DND-41 (cell line): ENCODE results near the gene GYG2.

Experiments used
- ATAC-seq: fragments of 200-7000 bp; cut with Tn5 transposase; 3 replicates; pipeline ENCODE4 v1.9.1; 2021; ENCODE audit warnings: low read depth; ENCODE audit not compliant: insufficient read depth
- DNase-seq: peaks from one replicate; pipeline ENCODE4 v3.0.0-alpha.2; 2020
- H2AFZ ChIP-seq: 2 replicates; pipeline ENCODE4 v1.6.0; 2012; ENCODE audit warnings: low read depth, low read length
- H3K27ac ChIP-seq: 2 replicates; pipeline ENCODE4 v1.5.1; 2012; ENCODE audit warnings: low read length, inconsistent platforms
- H3K27me3 ChIP-seq: fragments of 200-600 bp; sonication (generic); 2 replicates; pipeline ENCODE4 v1.6.0; 2012; ENCODE audit warnings: low read length, mild to moderate bottlenecking, inconsistent platforms; ENCODE audit not compliant: insufficient read depth, poor library complexity
- H3K36me3 ChIP-seq: 2 replicates; pipeline ENCODE4 v1.5.1; 2012; ENCODE audit warnings: low read length, inconsistent platforms; ENCODE audit not compliant: insufficient read depth
- H3K4me1 ChIP-seq: 2 replicates; pipeline ENCODE4 v1.5.1; 2012; ENCODE audit warnings: mild to moderate bottlenecking, low read length; ENCODE audit not compliant: insufficient read depth
- H3K4me2 ChIP-seq: 2 replicates; pipeline ENCODE4 v1.6.0; 2012; ENCODE audit warnings: mild to moderate bottlenecking, moderate library complexity, low read length, inconsistent platforms; ENCODE audit not compliant: insufficient read depth
- H3K4me3 ChIP-seq, 2 experiments: fragments of 200-600 bp in 1 of 2; shearing (Covaris generic) in 1 of 2; 2 replicates each; pipeline ENCODE4 v1.5.1; 2012 to 2016; ENCODE audit warnings: inconsistent platforms in 2 of 2, low read length in 2 of 2, mild to moderate bottlenecking in 2 of 2, low read depth in 1 of 2, moderate library complexity in 1 of 2
- H3K79me2 ChIP-seq: 2 replicates; pipeline ENCODE4 v1.6.0; 2012; ENCODE audit warnings: low read length, inconsistent platforms; ENCODE audit not compliant: insufficient read depth
- H3K9ac ChIP-seq: 2 replicates; pipeline ENCODE4 v1.6.0; 2012; ENCODE audit warnings: low read depth, mild to moderate bottlenecking, inconsistent platforms, low read length, moderate library complexity
- H3K9me3 ChIP-seq: 2 replicates; pipeline ENCODE4 v1.5.1; 2012; ENCODE audit warnings: low read length, moderate library complexity, mild to moderate bottlenecking, inconsistent platforms; ENCODE audit not compliant: insufficient read depth, severe bottlenecking
- H4K20me1 ChIP-seq: 2 replicates; pipeline ENCODE4 v1.6.0; 2012; ENCODE audit warnings: low read length; ENCODE audit not compliant: insufficient read depth
- CTCF ChIP-seq: IDR thresholded peaks from 2 replicates; pipeline ENCODE4 v1.5.1; 2012; ENCODE audit warnings: borderline replicate concordance, low read length, moderate library complexity, mild to moderate bottlenecking; ENCODE audit not compliant: poor library complexity, severe bottlenecking; ENCODE audit errors: extremely low read depth
- EZH2 ChIP-seq: IDR thresholded peaks from 3 replicates; pipeline ENCODE4 v1.6.1; 2012; ENCODE audit warnings: borderline replicate concordance, low read depth, mild to moderate bottlenecking, moderate library complexity, low read length, inconsistent platforms; ENCODE audit not compliant: severe bottlenecking

Gene GYG2

GRCh38 chrX:2817036-2817435, 11.7 kb upstream of the GYG2 start:
- no peaks in the 10 kb centered on the region for H4K20me1 ChIP-seq
- no peaks in the 10 kb centered on the region for H3K27me3 ChIP-seq
- ATAC-seq, result no peak
- no peaks in the 10 kb centered on the region for H3K79me2 ChIP-seq
- TF ChIP-seq EZH2 (no peak), CTCF (no peak)
- no peak overlapping the region for H3K4me3 ChIP-seq
- H3K9me3 ChIP-seq, result no peaks in the 10 kb centered on the region
- H3K27ac ChIP-seq, result no peak overlapping the region
- H3K4me1 ChIP-seq, result peaks cover 2% of the 10 kb centered on the region
- H3K9ac ChIP-seq, result no peak overlapping the region
- H2AFZ ChIP-seq, result no peak overlapping the region
- H3K36me3 ChIP-seq, result no peaks in the 10 kb centered on the region
- H3K4me2 ChIP-seq, result no peak overlapping the region
- no peak for DNase-seq

- Histone ChIP-seq H3K36me3 (no peaks in the 10 kb centered on the region), H3K9ac (no peak overlapping the region), H3K4me1 (no peaks in the 10 kb centered on the region), H3K27ac (no peak overlapping the region), H3K79me2 (no peaks in the 10 kb centered on the region), H3K4me2 (no peak overlapping the region), H3K4me3 (no peak overlapping the region), H2AFZ (no peak overlapping the region), H3K27me3 (no peaks in the 10 kb centered on the region), H4K20me1 (no peaks in the 10 kb centered on the region), H3K9me3 (no peaks in the 10 kb centered on the region)
- ATAC-seq (no peak), DNase-seq (no peak)
- peak; percentile 9 for TF ChIP-seq CTCF
- no peak for TF ChIP-seq EZH2
These were observed 9.2 kb upstream of the GYG2 start for GRCh38 chrX:2819345-2820135.

- H3K27ac ChIP-seq, result no peak overlapping the region
These were observed 8.5 kb upstream of the GYG2 start for GRCh38 chrX:2820136-2820771.

More at GRCh38 chrX:2820136-2820771, 8.5 kb upstream of the GYG2 start:
- Histone ChIP-seq H3K27me3 (no peaks in the 10 kb centered on the region), H3K9ac (no peak overlapping the region), H3K79me2 (no peaks in the 10 kb centered on the region), H2AFZ (no peak overlapping the region), H3K4me1 (no peaks in the 10 kb centered on the region), H3K4me3 (no peak overlapping the region), H3K9me3 (no peaks in the 10 kb centered on the region), H3K36me3 (no peaks in the 10 kb centered on the region), H3K4me2 (no peak overlapping the region), H4K20me1 (no peaks in the 10 kb centered on the region)
- TF ChIP-seq CTCF, result no peak
- TF ChIP-seq EZH2, result no peak
- no peak for DNase-seq
- ATAC-seq, result 0 out of 3 replicates have a peak, but pooled peaks have one; percentile 29
